K562 (cell line): ENCODE results near the gene TCF19. TPM values are rescaled to one million over a fixed set of nuclear protein-coding genes. Genes with fewer than 3 reads are reported as not detected.

Experiments
- ARID3A ChIP-seq: IDR thresholded peaks from 2 replicates; pipeline ENCODE4 v1.6.1; 2012; ENCODE audit warnings: low read depth, low read length, improper control_type of control experiment, borderline replicate concordance
- BRF1 ChIP-seq: IDR thresholded peaks from 3 replicates; pipeline ENCODE4 v1.6.1; 2011; ENCODE audit warnings: borderline replicate concordance, mild to moderate bottlenecking; ENCODE audit not compliant: insufficient read length; ENCODE audit errors: extremely low read depth
- CEBPB ChIP-seq: fragments of 450-650 bp; IDR thresholded peaks from 2 replicates; pipeline ENCODE4 v1.6.1; 2016; ENCODE audit warnings: missing genetic modification characterization, missing compliant biosample characterization
- DACH1 ChIP-seq: fragments of 450-650 bp; IDR thresholded peaks from 2 replicates; pipeline ENCODE4 v1.6.1; 2018; ENCODE audit not compliant: partially characterized antibody
- EP300 ChIP-seq: IDR thresholded peaks from 2 replicates; pipeline ENCODE4 v1.6.1; 2012; ENCODE audit warnings: low read length, improper control_type of control experiment
- HDAC1 ChIP-seq, 2 experiments: fragments of 450-650 bp; IDR thresholded peaks; 2 replicates each; pipeline ENCODE4 v1.6.1; 2016 to 2017; ENCODE audit warnings: inconsistent platforms in 1 of 2, mild to moderate bottlenecking in 1 of 2, moderate library complexity in 1 of 2
- HNRNPH1 ChIP-seq: fragments of 200-400 bp; formaldehyde crosslinking; optimal IDR thresholded peaks from 2 replicates; pipeline ENCODE3; 2017; ENCODE audit warnings: low read depth, mild to moderate bottlenecking, low read length, moderate library complexity
- IFI16 ChIP-seq: fragments of 250-450 bp; sonication (Bioruptor Pico); IDR thresholded peaks from 2 replicates; pipeline ENCODE4 v2.1.2; 2022; ENCODE audit warnings: mild to moderate bottlenecking, inconsistent platforms
- MAFK ChIP-seq: IDR thresholded peaks from 2 replicates; pipeline ENCODE4 v1.6.1; 2011; ENCODE audit warnings: low read length, improper control_type of control experiment
- POLR2G ChIP-seq: fragments of 200-400 bp; formaldehyde crosslinking; IDR thresholded peaks from 2 replicates; pipeline ENCODE4 v1.6.1; 2017; ENCODE audit warnings: low read depth, mild to moderate bottlenecking, antibody characterized with exemption, low read length, moderate library complexity
- SRF ChIP-seq, 2 experiments: fragments of 250-450, 450-650 bp in 1 of 2; sonication (Bioruptor Pico) in 1 of 2; sonication (generic) in 1 of 2; formaldehyde crosslinking; IDR thresholded peaks; 2 replicates each; pipeline versions ENCODE4 v1.5.0 to v1.5.1; 2020 to 2022; ENCODE audit warnings: mild to moderate bottlenecking in 1 of 2, missing genetic modification reagents in 1 of 2
- STAT5A ChIP-seq: IDR thresholded peaks from 2 replicates; pipeline ENCODE4 v1.6.1; 2012; ENCODE audit warnings: low read length, inconsistent platforms, borderline replicate concordance
- TEAD4 ChIP-seq, 2 experiments: sonication (generic) in 1 of 2; formaldehyde crosslinking in 1 of 2; IDR thresholded peaks; 2 replicates each; pipeline versions ENCODE4 v1.6.1 to v1.8.0; 2012 to 2022; ENCODE audit warnings: borderline replicate concordance in 1 of 2, inconsistent platforms in 1 of 2, low read length in 1 of 2, mild to moderate bottlenecking in 1 of 2, missing genetic modification reagents in 1 of 2
- U2AF2 ChIP-seq: fragments of 200-400 bp; formaldehyde crosslinking; optimal IDR thresholded peaks from 2 replicates; pipeline ENCODE3; 2017; ENCODE audit warnings: low read depth, mild to moderate bottlenecking, low read length
- ZNF699 ChIP-seq: fragments of 250-450 bp; sonication (Bioruptor Pico); IDR thresholded peaks from 2 replicates; pipeline ENCODE4 v1.8.0; 2021; ENCODE audit warnings: mild to moderate bottlenecking, moderate library complexity; ENCODE audit not compliant: insufficient replicate concordance
- polyA plus RNA-seq, 8 experiments: library from polyadenylated mRNA; depleted of rRNA in 4 of 8; stranded (reverse) in 5 of 8; unstranded in 3 of 8; fragments of >200 nt; fragmentation: Nextera tagmentation in 2 of 8; fragmentation: Illumina TruSeq in 1 of 8; extraction: Ambion mirVana in 2 of 8; extraction: Trizol in 1 of 8; gene quantifications; 2 replicates each; pipeline versions ENCODE4 v1.2.1 to v1.2.3, GENCODE V29; 2011 to 2014; ENCODE audit warnings: inconsistent platforms in 1 of 8, missing spikeins in 1 of 8
- total RNA-seq, 7 experiments: library from RNA; depleted of rRNA in 6 of 7; stranded (reverse); fragments of >200 nt in 6 of 7; fragmentation: Illumina TruSeq in 2 of 7; extraction: Trizol in 2 of 7; gene quantifications; 2 replicates each; pipeline versions ENCODE4 v1.2.1 to v1.2.3, GENCODE V29; 2011 to 2021; ENCODE audit warnings: low replicate concordance in 1 of 7
- TF ChIP-seq, protein P1 (sequence below): sonication (generic); formaldehyde crosslinking; IDR thresholded peaks from 2 replicates; pipeline ENCODE4 v1.8.0; 2022; ENCODE audit warnings: mild to moderate bottlenecking, low read depth, missing genetic modification reagents
- TF ChIP-seq, protein P2 (sequence below): fragments of 250-450 bp; sonication (Bioruptor Pico); IDR thresholded peaks from 2 replicates; pipeline ENCODE4 v1.4.0; 2020; ENCODE audit warnings: mild to moderate bottlenecking
- TF ChIP-seq, protein P3 (sequence below), 2 experiments: fragments of 150-350 bp in 1 of 2; IDR thresholded peaks; 2 replicates each; pipeline ENCODE4 v1.6.1; 2012 to 2016; ENCODE audit warnings: low read depth in 2 of 2, low read length in 2 of 2, mild to moderate bottlenecking in 1 of 2, moderate library complexity in 1 of 2

TCF19 gene
- total and polyA plus RNA-seq, 9 of the 15 experiments (the other 6 are each of a cell fraction or from before 2014, with no cell fraction given): 4.2 to 42.5 (median 25.7) TPM

DNA sequence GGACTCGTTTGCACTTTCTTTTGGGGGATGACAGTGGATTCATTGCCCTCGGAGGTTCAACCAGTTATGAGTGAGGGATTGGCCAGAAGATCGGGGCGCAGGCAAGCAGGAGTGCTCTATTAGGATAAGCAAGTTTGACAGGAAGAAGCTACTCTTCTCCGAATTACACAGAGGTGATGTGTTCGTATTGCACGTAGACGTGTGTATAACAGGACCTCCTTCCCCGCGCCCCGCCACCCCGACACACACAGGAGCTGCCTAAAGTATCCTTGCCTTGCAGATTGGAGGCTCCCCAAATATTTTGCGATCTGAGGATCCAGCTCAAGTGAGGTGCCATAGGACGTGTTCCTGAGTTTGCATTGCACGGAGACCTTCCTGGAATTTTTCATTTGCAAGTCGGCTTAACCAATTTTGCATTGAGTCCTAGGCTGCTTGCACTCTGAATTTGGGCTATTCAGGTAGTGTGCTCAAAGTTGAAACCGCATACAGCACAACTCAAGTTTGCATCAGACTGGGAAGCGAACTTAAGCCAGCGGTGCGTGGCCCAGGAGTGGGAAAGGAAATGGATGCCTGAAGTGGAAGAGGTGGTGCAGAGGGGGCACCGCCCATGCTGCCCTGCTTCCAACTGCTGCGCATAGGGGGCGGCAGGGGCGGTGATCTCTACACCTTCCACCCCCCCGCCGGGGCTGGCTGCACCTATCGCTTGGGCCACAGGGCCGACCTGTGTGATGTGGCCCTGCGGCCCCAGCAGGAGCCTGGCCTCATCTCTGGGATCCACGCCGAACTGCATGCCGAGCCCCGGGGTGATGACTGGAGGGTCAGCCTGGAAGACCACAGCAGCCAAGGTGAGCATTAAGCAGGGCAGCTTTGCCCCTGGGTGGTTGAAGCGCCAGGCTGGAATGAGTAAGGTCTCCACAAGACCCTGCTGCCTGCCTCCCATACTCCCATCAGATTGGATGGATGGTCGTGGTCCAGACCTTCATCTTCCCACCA is 770 bp downstream of the TCF19 start (continued):
- TF ChIP-seq HNRNPH1 (no peak), EP300 (no peak), IFI16 (no peak), CEBPB (tag) (no peak), MAFK (no peak), TEAD4 (IDR thresholded peaks at IDR 0.05; ENCODE audit: low read length) (no peak), TEAD4 (CRISPR knock-in tag; IDR thresholded peaks at IDR 0.05; ENCODE audit: borderline replicate concordance) (no peak), STAT5A (no peak), DACH1 (no peak), POLR2G (0 out of 2 replicates have a peak, but pooled peaks have one; percentile 36), ARID3A (no peak), SRF (CRISPR knock-in tag; IDR thresholded peaks at IDR 0.05) (no peak), U2AF2 (no peak), HDAC1 (IDR thresholded peaks at IDR 0.05) (peak in 1 of 2 experiments; percentile 68; a peak in 1 of 4 replicates), BRF1 (no peak), ZNF699 (CRISPR knock-in tag) (no peak)
- TF ChIP-seq, protein P1, sequence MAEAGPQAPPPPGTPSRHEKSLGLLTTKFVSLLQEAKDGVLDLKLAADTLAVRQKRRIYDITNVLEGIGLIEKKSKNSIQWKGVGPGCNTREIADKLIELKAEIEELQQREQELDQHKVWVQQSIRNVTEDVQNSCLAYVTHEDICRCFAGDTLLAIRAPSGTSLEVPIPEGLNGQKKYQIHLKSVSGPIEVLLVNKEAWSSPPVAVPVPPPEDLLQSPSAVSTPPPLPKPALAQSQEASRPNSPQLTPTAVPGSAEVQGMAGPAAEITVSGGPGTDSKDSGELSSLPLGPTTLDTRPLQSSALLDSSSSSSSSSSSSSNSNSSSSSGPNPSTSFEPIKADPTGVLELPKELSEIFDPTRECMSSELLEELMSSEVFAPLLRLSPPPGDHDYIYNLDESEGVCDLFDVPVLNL (CRISPR knock-in tag): no peak
- TF ChIP-seq, protein P2, sequence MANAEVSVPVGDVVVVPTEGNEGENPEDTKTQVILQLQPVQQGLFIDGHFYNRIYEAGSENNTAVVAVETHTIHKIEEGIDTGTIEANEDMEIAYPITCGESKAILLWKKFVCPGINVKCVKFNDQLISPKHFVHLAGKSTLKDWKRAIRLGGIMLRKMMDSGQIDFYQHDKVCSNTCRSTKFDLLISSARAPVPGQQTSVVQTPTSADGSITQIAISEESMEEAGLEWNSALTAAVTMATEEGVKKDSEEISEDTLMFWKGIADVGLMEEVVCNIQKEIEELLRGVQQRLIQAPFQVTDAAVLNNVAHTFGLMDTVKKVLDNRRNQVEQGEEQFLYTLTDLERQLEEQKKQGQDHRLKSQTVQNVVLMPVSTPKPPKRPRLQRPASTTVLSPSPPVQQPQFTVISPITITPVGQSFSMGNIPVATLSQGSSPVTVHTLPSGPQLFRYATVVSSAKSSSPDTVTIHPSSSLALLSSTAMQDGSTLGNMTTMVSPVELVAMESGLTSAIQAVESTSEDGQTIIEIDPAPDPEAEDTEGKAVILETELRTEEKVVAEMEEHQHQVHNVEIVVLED (CRISPR knock-in tag): no peak
- TF ChIP-seq, protein P3, sequence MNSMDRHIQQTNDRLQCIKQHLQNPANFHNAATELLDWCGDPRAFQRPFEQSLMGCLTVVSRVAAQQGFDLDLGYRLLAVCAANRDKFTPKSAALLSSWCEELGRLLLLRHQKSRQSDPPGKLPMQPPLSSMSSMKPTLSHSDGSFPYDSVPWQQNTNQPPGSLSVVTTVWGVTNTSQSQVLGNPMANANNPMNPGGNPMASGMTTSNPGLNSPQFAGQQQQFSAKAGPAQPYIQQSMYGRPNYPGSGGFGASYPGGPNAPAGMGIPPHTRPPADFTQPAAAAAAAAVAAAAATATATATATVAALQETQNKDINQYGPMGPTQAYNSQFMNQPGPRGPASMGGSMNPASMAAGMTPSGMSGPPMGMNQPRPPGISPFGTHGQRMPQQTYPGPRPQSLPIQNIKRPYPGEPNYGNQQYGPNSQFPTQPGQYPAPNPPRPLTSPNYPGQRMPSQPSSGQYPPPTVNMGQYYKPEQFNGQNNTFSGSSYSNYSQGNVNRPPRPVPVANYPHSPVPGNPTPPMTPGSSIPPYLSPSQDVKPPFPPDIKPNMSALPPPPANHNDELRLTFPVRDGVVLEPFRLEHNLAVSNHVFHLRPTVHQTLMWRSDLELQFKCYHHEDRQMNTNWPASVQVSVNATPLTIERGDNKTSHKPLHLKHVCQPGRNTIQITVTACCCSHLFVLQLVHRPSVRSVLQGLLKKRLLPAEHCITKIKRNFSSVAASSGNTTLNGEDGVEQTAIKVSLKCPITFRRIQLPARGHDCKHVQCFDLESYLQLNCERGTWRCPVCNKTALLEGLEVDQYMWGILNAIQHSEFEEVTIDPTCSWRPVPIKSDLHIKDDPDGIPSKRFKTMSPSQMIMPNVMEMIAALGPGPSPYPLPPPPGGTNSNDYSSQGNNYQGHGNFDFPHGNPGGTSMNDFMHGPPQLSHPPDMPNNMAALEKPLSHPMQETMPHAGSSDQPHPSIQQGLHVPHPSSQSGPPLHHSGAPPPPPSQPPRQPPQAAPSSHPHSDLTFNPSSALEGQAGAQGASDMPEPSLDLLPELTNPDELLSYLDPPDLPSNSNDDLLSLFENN (IDR thresholded peaks at IDR 0.05; ENCODE audit: low read depth in 2 of 2, low read length in 2 of 2): no peak
